UCSD-AML1 (cell line): ENCODE results near the gene ITGAE.
"Not testable (repeated sequence)": the region's sequence is repeated elsewhere in the genome, so short reads cannot be mapped to it uniquely, and the experiment has no call there.

Experiments used
- DNase-seq: peaks from one replicate; lab custom pipeline; 2025; ENCODE audit not compliant: unreplicated experiment; lab: John Stamatoyannopoulos, UW

ITGAE gene, protein sequence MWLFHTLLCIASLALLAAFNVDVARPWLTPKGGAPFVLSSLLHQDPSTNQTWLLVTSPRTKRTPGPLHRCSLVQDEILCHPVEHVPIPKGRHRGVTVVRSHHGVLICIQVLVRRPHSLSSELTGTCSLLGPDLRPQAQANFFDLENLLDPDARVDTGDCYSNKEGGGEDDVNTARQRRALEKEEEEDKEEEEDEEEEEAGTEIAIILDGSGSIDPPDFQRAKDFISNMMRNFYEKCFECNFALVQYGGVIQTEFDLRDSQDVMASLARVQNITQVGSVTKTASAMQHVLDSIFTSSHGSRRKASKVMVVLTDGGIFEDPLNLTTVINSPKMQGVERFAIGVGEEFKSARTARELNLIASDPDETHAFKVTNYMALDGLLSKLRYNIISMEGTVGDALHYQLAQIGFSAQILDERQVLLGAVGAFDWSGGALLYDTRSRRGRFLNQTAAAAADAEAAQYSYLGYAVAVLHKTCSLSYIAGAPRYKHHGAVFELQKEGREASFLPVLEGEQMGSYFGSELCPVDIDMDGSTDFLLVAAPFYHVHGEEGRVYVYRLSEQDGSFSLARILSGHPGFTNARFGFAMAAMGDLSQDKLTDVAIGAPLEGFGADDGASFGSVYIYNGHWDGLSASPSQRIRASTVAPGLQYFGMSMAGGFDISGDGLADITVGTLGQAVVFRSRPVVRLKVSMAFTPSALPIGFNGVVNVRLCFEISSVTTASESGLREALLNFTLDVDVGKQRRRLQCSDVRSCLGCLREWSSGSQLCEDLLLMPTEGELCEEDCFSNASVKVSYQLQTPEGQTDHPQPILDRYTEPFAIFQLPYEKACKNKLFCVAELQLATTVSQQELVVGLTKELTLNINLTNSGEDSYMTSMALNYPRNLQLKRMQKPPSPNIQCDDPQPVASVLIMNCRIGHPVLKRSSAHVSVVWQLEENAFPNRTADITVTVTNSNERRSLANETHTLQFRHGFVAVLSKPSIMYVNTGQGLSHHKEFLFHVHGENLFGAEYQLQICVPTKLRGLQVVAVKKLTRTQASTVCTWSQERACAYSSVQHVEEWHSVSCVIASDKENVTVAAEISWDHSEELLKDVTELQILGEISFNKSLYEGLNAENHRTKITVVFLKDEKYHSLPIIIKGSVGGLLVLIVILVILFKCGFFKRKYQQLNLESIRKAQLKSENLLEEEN

DNA sequence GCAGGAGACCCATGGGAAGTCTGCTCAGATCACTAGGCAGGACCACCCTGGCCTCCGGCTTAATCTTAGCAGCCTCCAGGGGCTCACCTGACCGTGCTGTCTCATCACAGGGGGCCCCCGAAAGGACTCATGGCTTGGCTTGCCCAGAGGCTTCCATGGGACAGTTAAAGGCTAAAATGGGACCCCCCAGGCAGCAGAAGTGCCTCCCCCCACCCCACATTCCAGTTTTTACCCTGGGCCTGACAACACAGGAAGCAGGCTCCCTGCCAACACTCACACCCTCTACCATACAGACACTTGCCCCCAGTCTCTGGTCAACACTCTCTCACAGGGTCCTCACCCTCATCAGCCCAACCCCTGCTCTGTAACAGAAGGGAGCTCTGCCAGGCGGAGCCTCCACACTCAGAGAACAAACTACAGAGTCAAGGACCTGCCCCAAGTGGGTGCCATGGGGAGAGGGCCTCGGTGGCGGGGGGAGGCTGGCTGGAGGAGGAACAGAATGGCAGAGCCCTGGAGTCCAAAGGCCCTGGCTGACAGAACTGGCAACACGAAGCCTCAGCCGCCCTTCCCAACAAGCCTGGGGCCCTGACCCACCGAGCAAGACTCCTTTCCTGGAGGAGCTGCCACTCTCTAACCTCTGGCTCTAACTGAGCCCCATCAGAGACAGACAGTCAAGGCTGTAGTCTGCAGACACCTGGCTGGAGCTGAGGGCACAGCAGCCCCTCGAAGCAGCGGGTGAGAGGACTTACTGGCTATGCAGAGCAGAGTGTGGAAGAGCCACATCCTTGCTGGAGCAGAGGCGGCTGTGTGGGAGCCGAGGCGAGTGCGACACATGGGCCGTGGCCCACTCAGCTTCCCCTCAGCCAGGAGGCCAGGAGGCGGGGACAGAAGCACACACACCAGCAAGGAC lies at the start of gene ITGAE:
Gene ITGAE (minus strand): TSS at position 827 of the 910 bp plus-strand sequence. CDS start 44 bp downstream, at position 783.
- DNase-seq, result no peak

DNA sequence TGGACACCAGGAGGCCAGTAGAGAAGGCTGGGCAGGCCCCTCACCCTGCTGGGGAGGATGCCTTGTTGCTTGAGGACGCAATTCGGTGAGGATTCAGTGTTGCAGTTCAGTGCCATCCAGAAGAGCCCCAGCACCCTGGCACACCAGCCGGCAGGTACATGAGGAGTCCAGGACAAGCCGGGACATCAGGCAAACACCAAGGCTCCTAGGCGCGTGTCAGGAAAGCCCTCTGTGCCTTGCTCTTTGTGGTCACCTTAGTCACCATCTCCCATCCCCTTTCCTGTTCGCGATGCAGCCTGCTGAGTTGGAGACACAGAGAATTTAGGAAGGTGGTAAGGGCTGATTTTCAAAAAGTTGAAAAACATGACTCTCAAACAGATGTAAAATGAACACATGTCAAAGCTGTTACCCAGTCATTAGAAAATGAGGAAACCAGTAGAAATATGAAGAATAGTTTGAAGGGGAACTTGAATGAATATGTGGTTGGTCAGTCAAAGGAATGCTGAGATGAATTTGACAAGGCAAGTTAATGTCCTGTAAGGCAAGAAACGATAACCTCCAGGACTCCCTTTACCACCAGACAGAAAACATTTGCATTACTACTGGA lies 47.3 kb upstream of the ITGAE start:
- DNase-seq, result peak; percentile 39

DNA sequence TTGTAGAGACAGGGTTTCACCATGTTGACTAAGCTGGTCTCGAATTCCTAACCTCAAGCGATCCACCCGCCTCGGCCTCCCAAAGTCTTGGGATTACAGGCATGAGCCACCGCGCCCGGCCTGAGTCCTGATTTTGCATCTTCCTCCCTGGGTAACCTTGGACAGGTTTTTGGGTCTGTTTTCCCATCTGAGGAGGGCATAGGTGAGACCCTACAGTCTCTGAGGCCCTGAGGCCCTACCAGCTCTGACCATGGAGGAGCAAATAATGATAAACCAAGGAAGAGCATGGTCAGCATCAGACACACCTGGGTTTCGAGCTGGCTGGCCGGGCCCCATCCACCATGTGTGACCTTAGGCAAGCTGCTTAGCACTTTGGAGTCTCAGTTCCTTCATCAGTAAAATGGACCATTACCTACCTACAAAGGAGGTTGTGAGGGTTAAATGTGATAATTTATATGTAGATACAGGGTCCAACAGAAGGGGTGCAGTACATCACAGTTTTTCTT lies 46.2 kb upstream of the ITGAE start:
- no peak for DNase-seq

DNA sequence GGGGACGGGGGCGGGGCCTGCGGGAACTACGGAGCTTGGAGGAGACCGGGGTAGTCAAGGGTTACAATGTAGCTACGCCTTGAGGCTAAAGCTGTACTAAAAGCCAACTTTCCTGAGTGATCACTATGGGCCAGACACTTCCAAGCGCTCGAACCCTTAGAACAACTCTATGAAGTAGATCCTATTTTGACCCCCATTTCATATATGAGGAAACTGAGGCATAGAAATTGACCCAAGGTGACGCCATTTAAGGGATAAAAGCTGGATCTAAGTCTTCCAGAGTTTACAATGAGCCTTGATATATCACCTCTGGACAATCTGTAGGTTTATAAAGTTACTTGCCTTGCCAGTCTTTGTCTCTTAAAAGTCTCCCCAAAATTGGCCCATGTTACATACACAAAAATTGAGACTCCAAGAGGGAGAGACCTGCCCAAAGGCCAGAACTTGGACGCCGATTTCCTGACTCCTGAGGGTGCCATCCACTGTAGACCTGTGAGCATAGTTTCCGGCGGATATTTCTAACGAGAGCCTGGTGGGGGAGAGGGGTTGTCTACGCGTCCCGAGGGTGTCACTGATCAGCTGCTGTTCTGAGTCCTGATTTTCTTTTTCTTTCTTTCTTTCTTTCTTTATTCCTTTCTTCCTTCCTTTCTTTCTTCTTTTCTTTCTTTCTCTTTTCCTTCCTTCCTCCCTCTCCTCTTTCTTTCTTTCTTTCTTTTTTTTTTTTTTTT lies 45.6 kb upstream of the ITGAE start:
- no peak for DNase-seq

DNA sequence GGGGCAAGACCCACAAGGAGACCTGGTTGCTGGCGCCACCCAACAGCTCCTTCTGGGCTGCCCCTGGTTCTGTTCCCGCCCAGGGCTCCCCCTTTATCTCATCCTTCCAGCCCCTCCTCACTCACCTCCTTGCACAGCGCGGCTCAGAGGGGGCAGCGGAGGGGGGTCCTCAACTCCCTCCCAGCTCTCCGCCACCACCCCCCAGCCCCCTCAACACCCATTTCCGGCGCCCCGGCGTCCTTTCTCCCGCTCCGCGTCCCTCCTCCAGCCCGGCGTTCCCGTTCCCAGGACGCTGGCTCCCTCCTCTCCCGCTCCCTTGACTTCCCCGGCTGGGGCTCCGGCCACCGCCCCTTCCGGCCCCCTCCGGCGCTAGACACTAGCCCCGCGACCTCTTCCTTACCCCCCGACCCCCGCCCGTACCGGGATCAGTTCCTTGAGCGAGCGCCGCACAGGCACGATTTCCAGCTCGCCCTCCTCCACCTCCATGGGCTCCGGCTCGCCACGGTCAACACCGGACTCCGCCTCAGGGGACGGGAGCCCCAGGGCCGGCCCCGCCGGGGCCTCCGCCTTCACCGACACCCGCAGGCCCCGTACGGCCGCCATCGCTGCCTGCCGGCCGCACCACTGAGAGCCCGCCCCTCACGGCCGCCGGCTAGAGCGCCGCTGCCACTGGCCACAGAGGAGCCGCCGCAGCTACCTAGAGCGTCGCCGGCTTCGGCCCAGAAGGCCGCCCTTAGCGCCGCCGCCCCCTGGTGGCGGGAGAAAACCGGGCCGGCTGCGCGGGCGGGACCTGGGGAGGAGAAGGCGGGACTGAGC lies 44.8 kb upstream of the ITGAE start, which contains the start of gene NCBP3:
Gene NCBP3 (minus strand): TSS at position 626 of the 816 bp plus-strand sequence. CDS start 23 bp downstream, at position 603.
- peak; percentile 97 for DNase-seq

DNA sequence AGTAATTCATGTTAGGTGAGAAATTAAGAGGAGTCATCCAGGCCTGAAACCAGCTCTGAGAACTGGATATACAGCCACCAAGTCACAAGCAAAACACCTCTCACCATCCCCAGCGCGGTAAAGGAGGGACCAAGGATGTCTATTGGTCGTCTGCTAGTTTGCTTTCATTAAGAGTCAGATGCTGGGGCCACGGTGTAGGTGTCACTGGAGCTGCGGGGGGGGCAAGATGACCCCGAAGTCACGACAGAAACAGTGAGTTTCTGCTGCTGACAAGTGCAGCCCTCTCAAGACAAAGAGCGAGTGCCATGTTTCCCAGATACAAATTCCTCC lies 44.3 kb upstream of the ITGAE start:
- no peak for DNase-seq

DNA sequence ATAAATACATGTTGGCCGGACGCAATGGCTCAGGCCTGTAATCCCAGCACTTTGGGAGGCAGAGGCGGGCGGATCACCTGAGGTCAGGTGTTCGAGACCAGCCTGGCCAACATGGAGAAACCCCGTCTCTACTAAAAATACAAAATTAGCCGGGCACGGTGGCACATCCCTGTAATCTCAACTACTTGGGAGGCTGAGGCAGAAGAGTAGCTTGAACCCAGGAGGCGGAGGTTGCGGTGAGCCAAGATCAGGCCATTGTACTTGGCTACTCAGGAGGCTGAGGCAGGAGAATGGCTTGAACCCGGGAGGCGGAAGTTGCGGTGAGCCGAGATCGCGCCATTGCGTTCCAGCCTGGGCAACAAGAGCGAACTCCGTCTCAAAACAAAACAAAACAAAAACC lies 43.6 kb upstream of the ITGAE start:
- not testable (repeated sequence) for DNase-seq

DNA sequence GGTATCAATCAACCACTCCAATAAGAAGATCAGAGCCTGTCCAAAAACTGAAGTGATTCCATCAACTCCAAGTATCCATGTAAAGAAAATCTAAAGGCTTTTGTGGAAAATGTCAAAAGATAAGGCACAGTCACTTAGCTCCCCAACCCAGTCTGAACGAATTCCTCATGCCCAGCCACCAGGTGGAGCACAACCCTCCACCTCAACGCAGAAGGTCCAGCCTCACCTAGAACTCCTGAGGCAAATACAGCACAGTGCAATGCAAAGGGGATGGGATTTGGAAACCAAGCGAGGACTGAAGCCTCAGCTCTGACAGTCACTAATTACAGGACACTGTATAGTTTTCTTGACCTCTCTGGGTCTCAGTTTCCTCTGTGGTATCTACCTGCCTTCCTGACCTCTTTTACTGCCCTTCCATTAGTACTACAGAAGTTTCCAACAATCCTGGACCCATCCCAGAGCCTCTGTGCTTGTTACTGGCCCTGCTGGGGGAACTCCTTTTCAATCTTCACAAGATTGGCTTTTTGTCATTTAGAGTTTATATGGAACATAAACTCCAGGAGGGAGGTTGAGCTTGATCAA lies 43.0 kb upstream of the ITGAE start:
- peak; percentile 34 for DNase-seq

DNA sequence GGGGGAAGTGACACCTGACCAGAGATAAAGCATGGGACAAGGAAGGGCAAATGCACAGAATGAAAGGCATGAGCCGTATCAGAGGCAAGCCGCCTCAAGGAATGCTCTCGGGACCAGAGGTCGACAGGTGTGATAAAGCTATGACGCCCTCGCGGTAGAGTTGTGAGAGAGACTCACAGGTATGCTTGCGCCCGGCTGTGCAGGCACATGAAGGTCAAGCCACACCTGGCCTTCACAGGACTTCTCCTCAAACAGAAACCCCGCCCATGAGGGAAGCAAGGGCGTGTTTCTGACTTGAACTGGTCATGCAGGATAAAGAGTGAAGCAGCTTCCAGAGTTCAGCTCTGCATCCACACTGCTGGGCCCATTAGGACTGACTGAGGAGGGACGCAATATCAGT lies 37.2 kb upstream of the ITGAE start:
- no peak for DNase-seq

DNA sequence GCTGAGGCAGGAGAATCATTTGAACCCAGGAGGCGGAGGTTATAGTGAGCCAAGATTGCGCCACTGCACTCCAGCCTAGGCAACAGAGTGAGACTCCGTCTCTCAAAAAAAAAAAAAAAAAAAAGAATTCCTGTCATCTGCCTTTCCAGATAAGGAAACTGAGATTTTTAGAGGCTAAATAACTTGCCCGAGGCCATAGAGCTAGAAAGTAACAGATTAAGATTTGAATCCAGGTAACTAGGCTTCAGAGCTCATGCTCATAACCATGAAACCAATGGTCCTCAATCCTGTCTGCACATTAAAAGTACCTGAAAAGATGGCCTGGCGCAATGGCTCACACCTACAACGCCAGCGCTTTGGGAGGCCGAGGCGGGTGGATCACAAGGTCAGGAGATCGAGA lies 35.6 kb upstream of the ITGAE start:
- no peak for DNase-seq

DNA sequence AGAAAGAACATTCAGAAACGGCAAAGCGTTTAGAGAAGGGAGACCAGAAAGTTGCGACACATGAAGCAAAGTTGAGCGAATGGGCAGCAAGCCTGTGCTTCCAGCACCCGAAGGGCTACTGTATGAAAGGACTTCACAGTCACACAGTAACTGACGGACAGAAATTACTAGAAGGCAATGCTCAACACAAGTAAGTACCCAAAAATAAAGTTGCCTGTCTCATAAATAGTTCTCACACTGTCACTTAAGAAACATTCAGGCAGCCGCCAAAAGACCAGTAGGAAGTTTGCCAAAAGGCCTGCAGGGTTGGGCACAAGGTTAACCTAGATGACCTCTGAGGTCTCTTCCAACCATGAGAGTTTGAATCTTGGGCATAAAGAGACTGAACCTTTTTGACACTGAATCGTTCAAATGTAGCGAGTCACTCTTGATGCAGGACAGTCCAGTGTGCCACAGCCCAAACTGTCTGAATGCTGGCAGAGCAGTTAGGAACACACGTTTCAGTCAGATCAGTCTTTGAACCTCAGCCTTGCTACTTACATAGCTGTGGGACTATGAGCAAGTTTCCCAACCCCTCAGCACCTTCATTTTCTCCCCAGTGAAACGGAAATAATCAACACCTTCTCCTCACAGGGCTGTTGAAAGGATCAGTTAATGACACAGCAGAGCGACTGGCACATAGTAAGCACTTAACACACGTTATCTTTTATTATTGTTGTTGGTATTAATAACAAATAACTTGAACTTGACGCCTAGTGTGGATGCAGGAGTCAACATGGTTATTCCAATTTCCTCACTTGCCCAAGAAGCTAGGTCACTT lies 34.6 kb upstream of the ITGAE start:
- DNase-seq, result no peak

DNA sequence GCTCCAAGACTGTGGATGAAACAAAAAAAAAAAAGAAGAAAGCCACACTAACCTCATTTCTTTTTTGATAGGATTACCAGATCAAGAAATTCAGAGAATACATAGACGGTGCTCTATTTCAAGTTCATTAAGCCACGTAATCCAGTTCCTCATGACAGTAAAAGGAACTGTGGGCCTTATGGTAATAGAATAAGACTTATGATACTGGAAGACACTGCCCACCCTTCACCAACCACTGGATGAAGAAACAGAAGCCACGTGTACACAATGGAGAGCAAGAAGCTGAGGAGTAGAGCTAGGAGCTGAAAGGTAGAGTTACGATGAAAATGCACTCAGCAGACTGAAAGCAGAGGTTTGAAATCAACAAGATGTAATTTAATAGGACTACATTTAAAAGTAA lies 33.8 kb upstream of the ITGAE start:
- DNase-seq, result no peak

DNA sequence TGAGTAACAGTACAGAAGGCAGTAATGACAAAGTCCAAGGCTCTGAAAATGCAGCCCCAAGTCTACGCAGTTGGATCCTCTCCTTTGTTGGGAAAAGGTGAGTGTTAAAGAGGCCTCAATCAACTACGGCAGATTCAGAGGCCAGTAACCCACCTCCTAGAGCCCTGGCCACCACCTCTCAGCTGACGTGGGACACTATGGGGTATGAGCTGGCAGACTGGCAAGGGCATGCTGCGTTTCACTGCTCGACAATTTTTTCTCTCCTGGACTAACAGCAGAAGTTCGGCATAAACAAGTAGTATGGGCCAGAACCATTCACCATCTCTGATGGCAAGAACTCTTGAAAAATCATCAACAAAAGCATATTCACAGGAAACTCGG lies 27.9 kb upstream of the ITGAE start:
- DNase-seq, result no peak

DNA sequence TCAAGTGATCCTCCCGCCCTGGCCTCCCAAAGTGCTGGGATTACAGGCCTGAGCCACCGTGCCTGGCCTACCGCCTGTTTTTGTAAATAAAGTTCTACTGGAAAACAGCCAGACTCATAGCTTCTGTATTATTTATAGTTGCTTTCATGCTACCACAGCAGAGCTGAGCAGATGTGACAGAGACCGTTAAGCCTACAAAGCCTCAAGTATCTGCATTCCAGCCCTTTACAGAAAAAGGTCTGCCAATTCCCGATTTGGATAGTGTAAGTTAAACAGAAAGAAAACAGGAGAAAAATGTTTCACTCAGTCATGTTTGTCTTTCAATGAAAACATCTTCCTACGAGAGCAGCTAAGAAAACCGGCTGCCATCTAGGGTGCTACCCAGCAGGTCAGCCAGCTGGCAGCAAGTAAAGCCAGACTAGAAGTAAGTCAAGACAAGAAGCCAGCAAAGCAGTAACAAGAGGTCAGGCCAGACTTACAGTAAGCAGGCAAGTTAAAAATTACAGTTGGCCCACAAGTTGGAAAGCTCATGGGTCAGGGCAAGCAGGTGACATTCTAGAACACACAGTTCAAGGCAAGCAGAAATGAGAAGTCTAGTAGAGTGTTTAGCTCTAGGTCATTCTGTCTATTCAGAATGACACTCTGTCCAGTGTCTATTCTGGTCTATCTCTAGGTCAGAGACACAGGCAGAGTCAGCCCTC lies 27.3 kb upstream of the ITGAE start:
- DNase-seq, result no peak

DNA sequence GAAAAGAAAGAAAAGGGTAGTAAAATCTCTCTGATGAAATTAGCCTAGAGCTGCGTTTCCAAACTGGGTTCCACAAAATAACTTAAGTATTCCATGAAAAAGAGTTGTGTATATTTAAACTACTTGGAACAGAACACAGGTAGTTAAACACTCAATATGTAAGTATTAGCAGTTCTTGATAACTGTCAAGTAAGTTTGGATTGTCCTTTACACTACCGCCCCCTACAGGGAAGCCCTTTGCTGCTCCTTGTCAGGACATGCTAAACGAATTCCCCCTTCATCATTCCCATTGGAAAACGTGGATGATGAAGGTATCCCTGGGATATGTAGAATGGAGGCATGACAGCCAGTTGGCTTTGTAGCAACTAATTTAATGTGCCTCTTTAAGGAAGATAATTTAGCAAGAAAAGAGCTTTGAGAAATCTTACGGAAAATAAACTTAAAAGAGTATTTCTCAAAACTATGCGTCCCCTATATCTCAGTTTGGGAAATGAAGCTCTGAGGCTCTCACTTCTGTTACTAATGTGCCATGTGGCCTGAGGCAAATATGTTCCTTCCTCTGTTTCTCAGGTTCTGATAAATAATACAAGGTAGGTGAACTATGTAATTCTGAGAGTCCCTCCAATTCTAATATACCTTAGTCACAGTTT lies 26.3 kb upstream of the ITGAE start:
- DNase-seq, result peak; percentile 20

DNA sequence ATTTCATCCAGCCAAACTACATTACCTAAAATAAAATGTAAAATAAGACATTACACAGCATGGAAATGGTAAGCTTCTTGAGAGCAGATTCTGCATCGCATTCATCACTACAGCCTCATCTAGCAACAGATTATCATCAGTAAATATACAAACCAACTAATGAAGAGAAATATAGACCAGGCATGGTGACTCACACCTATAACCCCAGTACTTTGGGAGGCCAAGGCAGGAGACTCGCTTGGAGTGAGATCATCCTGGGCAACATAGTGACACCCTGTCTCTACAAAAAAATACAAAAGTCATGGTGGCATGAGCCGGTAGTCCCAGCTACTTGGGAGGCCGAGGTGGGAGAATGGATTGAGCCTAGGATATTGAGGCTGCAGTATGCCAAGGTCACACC lies 25.2 kb upstream of the ITGAE start:
- DNase-seq, result no peak
